Ovary (tissue), 3 donors: ENCODE results near the gene CXADR.

ENCODE experiments used
- CTCF ChIP-seq, 3 donors: fragments of 450-650 bp in 2 of 3; fragments of 200-600 bp in 1 of 3; IDR thresholded peaks; one replicate each; pipeline versions ENCODE4 v1.5.1 to v1.8.0; 2016 to 2022; ENCODE audit warnings: antibody characterized with exemption in 3 of 3, mild to moderate bottlenecking in 1 of 3
- POLR2A ChIP-seq: fragments of 450-650 bp; IDR thresholded peaks from one replicate; pipeline ENCODE4 v1.6.1; 2017; ENCODE audit warnings: antibody characterized with exemption, mild to moderate bottlenecking, moderate library complexity
- donor health status: DM: no; HTN: no; CAD: no.

DNA sequence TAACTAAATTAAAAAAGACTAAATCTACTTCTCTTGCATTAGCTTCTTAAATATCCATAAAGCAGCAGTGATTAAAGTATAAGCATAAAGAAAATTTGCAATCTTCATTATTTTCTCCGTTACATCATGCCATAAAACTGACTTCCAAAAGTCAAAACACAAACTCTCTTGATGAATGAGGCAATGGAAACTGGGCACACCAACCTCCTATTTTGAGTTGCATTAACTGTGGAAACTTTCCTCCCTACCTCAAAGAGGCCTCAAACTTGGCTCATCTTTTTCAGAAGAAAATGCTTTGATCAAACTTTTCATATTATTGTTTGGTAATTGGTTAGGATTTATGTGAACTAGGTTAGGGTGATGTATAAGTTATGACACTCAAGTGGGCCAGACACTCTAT lies 104.0 kb downstream of the CXADR start:
- TF ChIP-seq CTCF (IDR thresholded peaks at IDR 0.05) (no peak), POLR2A (no peak)
